GM12878 (cell line): ENCODE data around the gene STPG1. TPM values are rescaled to one million over a fixed set of nuclear protein-coding genes. Genes with fewer than 3 reads are reported as not detected.

Source experiments
- ATAC-seq: fragments of 200-7000 bp; cut with Tn5 transposase; 3 replicates; pipeline ENCODE4 v1.9.1; 2020; ENCODE audit warnings: mild to moderate bottlenecking, moderate library complexity
- BruUV-seq: library from RNA; stranded (reverse); fragments of 400-500 nt; replicated peaks from 2 replicates; lab custom pipeline; 2021; lab: Mats Ljungman, UMichigan
- CTCF ChIA-PET: fragments of 300-600 bp; sonication (Branson Sonifier 250); formaldehyde crosslinking; extraction: SDS; loops from one replicate; lab custom pipeline; 2021; ENCODE audit warnings: inconsistent platforms; lab: Yijun Ruan, JAX
- POLR2A ChIA-PET: fragments of 350-600 bp; formaldehyde crosslinking; extraction: SDS; loops from one replicate; lab custom pipeline; 2021; ENCODE audit warnings: inconsistent platforms; lab: Charles Lee
- RAD21 ChIA-PET: fragments of 300-600 bp; sonication (Branson Sonifier 250); formaldehyde crosslinking; loops from one replicate; lab custom pipeline; 2023; ENCODE audit warnings: antibody characterized with exemption; ENCODE audit not compliant: unreplicated experiment; lab: Charles Lee
- SMC1A ChIA-PET: fragments of 300-600 bp; sonication (Branson Sonifier 250); formaldehyde crosslinking; loops from one replicate; lab custom pipeline; 2023; ENCODE audit not compliant: unreplicated experiment, uncharacterized antibody; lab: Charles Lee
- DNase-seq: peaks from one replicate; pipeline ENCODE4 v3.0.0-alpha.2; 2011; ENCODE audit warnings: low read depth, low spot score
- FAIRE-seq: peaks from 3 replicates; lab custom pipeline; 2011; peaks lifted over from hg19 to GRCh38; lab: Jason Lieb, UNC
- H2AFZ ChIP-seq: 2 replicates; pipeline ENCODE4 v1.6.0; 2011; ENCODE audit warnings: low read depth, low read length, control low read depth; ENCODE audit not compliant: control insufficient read depth
- H3K27ac ChIP-seq: 2 replicates; pipeline ENCODE4 v1.5.1; 2011; ENCODE audit warnings: control low read depth; ENCODE audit not compliant: control insufficient read depth, insufficient read depth
- H3K27me3 ChIP-seq, 2 experiments: replicated peaks in 1 of 2; 2 replicates each; pipeline versions ENCODE4 v1.6.0 to v1.6.1; 2011; ENCODE audit warnings: low read length in 1 of 2; ENCODE audit not compliant: control insufficient read depth in 2 of 2, insufficient read depth in 2 of 2
- H3K36me3 ChIP-seq, 2 experiments: 2 replicates each; pipeline ENCODE4 v1.5.1; 2011; ENCODE audit warnings: low read length in 1 of 2; ENCODE audit not compliant: control insufficient read depth in 2 of 2, insufficient read depth in 2 of 2
- H3K4me1 ChIP-seq: 2 replicates; pipeline ENCODE4 v1.6.1; 2011; ENCODE audit warnings: mild to moderate bottlenecking, low read length, moderate library complexity, mixed read lengths; ENCODE audit not compliant: control insufficient read depth, insufficient read depth
- H3K4me2 ChIP-seq: 2 replicates; pipeline ENCODE4 v1.6.0; 2011; ENCODE audit warnings: control low read depth; ENCODE audit not compliant: control insufficient read depth, insufficient read depth
- H3K4me3 ChIP-seq: fragments of 200-600 bp; sonication (generic); 2 replicates; pipeline ENCODE4 v1.5.1; 2016
- H3K79me2 ChIP-seq: 2 replicates; pipeline ENCODE4 v1.6.0; 2011; ENCODE audit warnings: low read length; ENCODE audit not compliant: control insufficient read depth, insufficient read depth
- H3K9ac ChIP-seq: 2 replicates; pipeline ENCODE4 v1.8.0; 2011; ENCODE audit warnings: low read length, control low read depth, mixed read lengths; ENCODE audit not compliant: control insufficient read depth, insufficient read depth
- H3K9me3 ChIP-seq: replicated peaks from 3 replicates; pipeline ENCODE4 v1.5.1; 2011; ENCODE audit warnings: mild to moderate bottlenecking, low read length; ENCODE audit not compliant: control insufficient read depth, insufficient read depth
- H4K20me1 ChIP-seq: 2 replicates; pipeline ENCODE4 v1.6.0; 2011; ENCODE audit not compliant: control insufficient read depth, insufficient read depth
- HDGF ChIP-seq: fragments of 450-650 bp; IDR thresholded peaks from 2 replicates; pipeline ENCODE4 v1.6.1; 2016; ENCODE audit warnings: antibody characterized with exemption
- IRF4 ChIP-seq: IDR thresholded peaks from 2 replicates; pipeline ENCODE4 v1.6.1; 2011; ENCODE audit warnings: low read depth, low read length
- LARP7 ChIP-seq: fragments of 450-650 bp; IDR thresholded peaks from 2 replicates; pipeline ENCODE4 v1.6.1; 2017; ENCODE audit warnings: mild to moderate bottlenecking
- POU2F2 ChIP-seq: IDR thresholded peaks from 3 replicates; pipeline ENCODE4 v1.6.1; 2011; ENCODE audit warnings: low read depth, mild to moderate bottlenecking, low read length, borderline replicate concordance
- RFX5 ChIP-seq: IDR thresholded peaks from 2 replicates; pipeline ENCODE4 v1.6.1; 2011; ENCODE audit warnings: low read depth, low read length, improper control_type of control experiment
- SIN3A ChIP-seq: IDR thresholded peaks from 2 replicates; pipeline ENCODE4 v1.6.1; 2012; ENCODE audit warnings: low read depth, low read length, improper control_type of control experiment
- SMAD1 ChIP-seq: fragments of 450-650 bp; IDR thresholded peaks from 2 replicates; pipeline ENCODE4 v1.6.1; 2018; ENCODE audit warnings: mild to moderate bottlenecking, low read depth; ENCODE audit not compliant: partially characterized antibody
- SPI1 ChIP-seq: IDR thresholded peaks from 2 replicates; pipeline ENCODE4 v1.6.1; 2011; ENCODE audit warnings: low read depth, mild to moderate bottlenecking, low read length, moderate library complexity, borderline replicate concordance; ENCODE audit not compliant: insufficient read depth
- TCF3 ChIP-seq: IDR thresholded peaks from 2 replicates; pipeline ENCODE4 v1.6.1; 2012; ENCODE audit warnings: low read depth, mild to moderate bottlenecking, low read length, borderline replicate concordance; ENCODE audit not compliant: insufficient read depth
- ZNF274 ChIP-seq: IDR thresholded peaks from one replicate; pipeline ENCODE4 v1.8.0; 2011; ENCODE audit not compliant: insufficient read length, insufficient read depth
- ZZZ3 ChIP-seq: IDR thresholded peaks from 2 replicates; pipeline ENCODE4 v1.6.1; 2011; ENCODE audit warnings: low read depth; ENCODE audit not compliant: control insufficient read depth, insufficient read length
- WGBS: methylation state at CpG from one replicate; pipeline ENCODE4 v1.1.6; 2016; ENCODE audit warnings: low lambda C conversion rate; ENCODE audit not compliant: insufficient replicate concordance, insufficient coverage; ENCODE audit errors: missing lambda C conversion rate; 5-methylcytosine and 5-hydroxymethylcytosine counted together
- in situ Hi-C: fragments of 300-500 bp; cut with MboI; formaldehyde crosslinking; loops from 9 replicates; pipeline ENCODE4 v1.14.3; 2018; ENCODE audit warnings: mixed read lengths
- intact Hi-C: fragments of 100-400 bp; cut with micrococcal nuclease; formaldehyde crosslinking; loops from one replicate; pipeline ENCODE4 v1.14.2; 2022; ENCODE audit not compliant: unreplicated experiment
- polyA plus RNA-seq, 11 experiments: library from polyadenylated mRNA; depleted of rRNA in 4 of 11; unstranded in 6 of 11; stranded (reverse) in 5 of 11; fragments of >200 nt; fragmentation: Nextera tagmentation in 4 of 11; fragmentation: Illumina TruSeq in 1 of 11; extraction: Ambion mirVana in 4 of 11; extraction: Trizol in 1 of 11; gene quantifications; 1 replicate in 1 of 11; 2 replicates in 10 of 11; pipeline versions ENCODE4 v1.2.1 to v1.2.3, GENCODE V29; 2011 to 2016; ENCODE audit warnings: inconsistent platforms in 2 of 11, missing spikeins in 2 of 11, low read depth in 1 of 11
- total RNA-seq, 4 experiments: library from RNA; depleted of rRNA in 3 of 4; stranded (reverse); fragments of >200 nt in 3 of 4; fragmentation: Illumina TruSeq in 1 of 4; extraction: Trizol in 1 of 4; gene quantifications; 2 replicates each; pipeline versions ENCODE4 v1.2.1 to v1.2.3, GENCODE V29; 2013 to 2021
- TF ChIP-seq, protein P1 (sequence below): IDR thresholded peaks from 2 replicates; pipeline ENCODE4 v1.6.1; 2012; ENCODE audit warnings: low read depth, low read length, improper control_type of control experiment
- TF ChIP-seq, protein P2 (sequence below): IDR thresholded peaks from 2 replicates; pipeline ENCODE4 v1.6.1; 2012; ENCODE audit warnings: mild to moderate bottlenecking, low read depth, low read length
- TF ChIP-seq, protein P3 (sequence below): IDR thresholded peaks from 2 replicates; pipeline ENCODE4 v1.6.1; 2011; ENCODE audit warnings: low read depth, low read length, improper control_type of control experiment, borderline replicate concordance

STPG1 gene
- total and polyA plus RNA-seq, 10 of the 15 experiments (the other 5 are each of a cell fraction or from before 2014, with no cell fraction given) = 0.22 to 2.6 (median 0.73) TPM

DNA sequence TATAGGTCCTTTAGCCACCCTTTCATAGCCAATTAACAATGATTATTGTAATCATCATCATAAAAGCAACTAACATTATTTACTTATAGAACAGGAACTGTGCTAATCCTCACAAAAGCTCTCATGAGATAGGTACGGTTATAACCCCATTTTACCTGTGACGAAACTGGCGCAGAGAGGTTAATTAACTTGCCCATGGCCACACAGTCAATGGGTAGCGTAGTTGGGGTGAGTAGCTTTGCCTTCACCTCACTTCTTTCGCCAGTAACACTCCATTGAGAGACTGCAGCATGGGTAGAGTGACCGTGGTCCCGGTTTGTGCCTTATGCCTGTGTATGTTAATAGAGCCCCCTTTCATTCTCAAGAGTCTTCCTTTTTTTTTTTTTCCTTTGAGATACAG is 12.3 kb upstream of the STPG1 start:
- H3K79me2 ChIP-seq = no peaks in the 10 kb centered on the region
- CTCF ChIA-PET = interaction anchor here (1.3 to 2.5 kb wide), 2 partner anchors 10 to 34 kb away, joined by 11 to 15 read pairs; partner anchors contain the start of gene NIPAL3

More for the DNA sequence above, 12.3 kb upstream of the STPG1 start:
- ATAC-seq (no peak), FAIRE-seq (no peak), DNase-seq (no peak)
- in situ Hi-C loops (no loop called here), intact Hi-C loops (no loop called here)
- no peaks in the 10 kb centered on the region for H3K27me3 ChIP-seq
- no peaks in the 10 kb centered on the region; the same call in 1 of the 2 replicates for H4K20me1 ChIP-seq
- H3K9ac ChIP-seq = no peak overlapping the region
- SMC1A ChIA-PET = no interaction called here
- no peaks in the 10 kb centered on the region; a peak in 1 of 4 replicates for H3K36me3 ChIP-seq
- H3K4me1 ChIP-seq = no peaks in the 10 kb centered on the region
- TF ChIP-seq, protein P1, sequence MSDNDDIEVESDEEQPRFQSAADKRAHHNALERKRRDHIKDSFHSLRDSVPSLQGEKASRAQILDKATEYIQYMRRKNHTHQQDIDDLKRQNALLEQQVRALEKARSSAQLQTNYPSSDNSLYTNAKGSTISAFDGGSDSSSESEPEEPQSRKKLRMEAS = no peak
- TF ChIP-seq SMAD1 (no peak), POU2F2 (no peak), SIN3A (no peak), TCF3 (no peak), HDGF (no peak), ZNF274 (no peak), LARP7 (no peak), ZZZ3 (no peak), IRF4 (no peak), RFX5 (no peak), SPI1 (no peak)
- TF ChIP-seq, protein P2, sequence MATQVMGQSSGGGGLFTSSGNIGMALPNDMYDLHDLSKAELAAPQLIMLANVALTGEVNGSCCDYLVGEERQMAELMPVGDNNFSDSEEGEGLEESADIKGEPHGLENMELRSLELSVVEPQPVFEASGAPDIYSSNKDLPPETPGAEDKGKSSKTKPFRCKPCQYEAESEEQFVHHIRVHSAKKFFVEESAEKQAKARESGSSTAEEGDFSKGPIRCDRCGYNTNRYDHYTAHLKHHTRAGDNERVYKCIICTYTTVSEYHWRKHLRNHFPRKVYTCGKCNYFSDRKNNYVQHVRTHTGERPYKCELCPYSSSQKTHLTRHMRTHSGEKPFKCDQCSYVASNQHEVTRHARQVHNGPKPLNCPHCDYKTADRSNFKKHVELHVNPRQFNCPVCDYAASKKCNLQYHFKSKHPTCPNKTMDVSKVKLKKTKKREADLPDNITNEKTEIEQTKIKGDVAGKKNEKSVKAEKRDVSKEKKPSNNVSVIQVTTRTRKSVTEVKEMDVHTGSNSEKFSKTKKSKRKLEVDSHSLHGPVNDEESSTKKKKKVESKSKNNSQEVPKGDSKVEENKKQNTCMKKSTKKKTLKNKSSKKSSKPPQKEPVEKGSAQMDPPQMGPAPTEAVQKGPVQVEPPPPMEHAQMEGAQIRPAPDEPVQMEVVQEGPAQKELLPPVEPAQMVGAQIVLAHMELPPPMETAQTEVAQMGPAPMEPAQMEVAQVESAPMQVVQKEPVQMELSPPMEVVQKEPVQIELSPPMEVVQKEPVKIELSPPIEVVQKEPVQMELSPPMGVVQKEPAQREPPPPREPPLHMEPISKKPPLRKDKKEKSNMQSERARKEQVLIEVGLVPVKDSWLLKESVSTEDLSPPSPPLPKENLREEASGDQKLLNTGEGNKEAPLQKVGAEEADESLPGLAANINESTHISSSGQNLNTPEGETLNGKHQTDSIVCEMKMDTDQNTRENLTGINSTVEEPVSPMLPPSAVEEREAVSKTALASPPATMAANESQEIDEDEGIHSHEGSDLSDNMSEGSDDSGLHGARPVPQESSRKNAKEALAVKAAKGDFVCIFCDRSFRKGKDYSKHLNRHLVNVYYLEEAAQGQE = no peak
- TF ChIP-seq, protein P3, sequence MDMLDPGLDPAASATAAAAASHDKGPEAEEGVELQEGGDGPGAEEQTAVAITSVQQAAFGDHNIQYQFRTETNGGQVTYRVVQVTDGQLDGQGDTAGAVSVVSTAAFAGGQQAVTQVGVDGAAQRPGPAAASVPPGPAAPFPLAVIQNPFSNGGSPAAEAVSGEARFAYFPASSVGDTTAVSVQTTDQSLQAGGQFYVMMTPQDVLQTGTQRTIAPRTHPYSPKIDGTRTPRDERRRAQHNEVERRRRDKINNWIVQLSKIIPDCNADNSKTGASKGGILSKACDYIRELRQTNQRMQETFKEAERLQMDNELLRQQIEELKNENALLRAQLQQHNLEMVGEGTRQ = no peak
- H3K4me3 ChIP-seq = no peak overlapping the region
- H3K27ac ChIP-seq = no peak overlapping the region
- 96% methylated on average over 7 of the region's 7 CpGs for WGBS
- RAD21 ChIA-PET = interaction anchor here (2.2 kb wide), 1 partner anchor 161 kb away, joined by 6 read pairs; no protein-coding TSS in a partner anchor
- POLR2A ChIA-PET = no interaction called here
- BruUV-seq = no TSS peak
- no peak overlapping the region for H2AFZ ChIP-seq
- H3K9me3 ChIP-seq = no peaks in the 10 kb centered on the region
- H3K4me2 ChIP-seq = no peak overlapping the region
